Measurements from ENCODE around the gene RHPN2.

The RHPN2 gene

DNA sequence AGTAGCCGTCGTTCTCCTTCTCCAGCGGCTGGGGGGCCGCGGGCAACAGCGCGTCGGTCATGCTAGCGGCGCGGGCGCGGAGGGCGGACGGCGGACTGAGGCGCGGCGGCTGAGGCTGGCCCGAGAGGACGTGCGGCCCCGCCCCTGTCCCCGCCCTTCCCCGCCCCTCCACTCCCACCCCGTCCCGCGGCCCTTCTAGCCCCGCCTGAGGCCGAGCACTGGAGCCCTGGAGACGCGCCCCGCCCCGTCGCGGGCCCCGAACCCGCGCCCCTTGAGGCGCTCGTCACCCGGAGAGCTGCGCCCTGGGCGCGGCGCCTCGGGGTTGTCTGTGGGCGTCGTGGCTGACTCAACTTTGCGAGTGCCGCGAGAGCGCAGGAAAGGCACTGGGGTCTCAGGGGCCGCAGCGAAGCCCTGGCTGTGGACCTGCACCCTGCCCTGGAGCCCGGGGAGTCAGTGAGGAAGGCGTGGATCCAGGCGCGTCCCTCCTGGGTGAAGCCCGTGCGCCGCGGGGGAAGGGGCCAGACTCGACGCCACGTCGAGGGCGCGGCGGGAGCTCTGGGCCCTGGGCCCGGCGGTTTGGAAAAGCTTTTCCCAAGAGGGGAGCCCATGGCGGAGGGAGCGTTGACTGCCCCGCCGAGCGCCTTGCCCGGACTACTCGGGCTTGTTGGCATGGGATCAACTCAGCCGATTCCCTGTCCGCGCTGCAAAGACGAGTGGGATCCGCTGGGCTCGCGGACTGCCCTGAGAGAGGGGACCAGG is at the start of gene RHPN2:
Gene RHPN2, minus strand, starts transcription at position 97 of the 759 bp plus-strand sequence. Its CDS starts 36 bp downstream, at position 61.
- peak; percentile 59 for DNase-seq

- no peak for DNase-seq
Observed at GRCh38 chr19:33114312-33114711, 49.6 kb upstream of the RHPN2 start.

DNA sequence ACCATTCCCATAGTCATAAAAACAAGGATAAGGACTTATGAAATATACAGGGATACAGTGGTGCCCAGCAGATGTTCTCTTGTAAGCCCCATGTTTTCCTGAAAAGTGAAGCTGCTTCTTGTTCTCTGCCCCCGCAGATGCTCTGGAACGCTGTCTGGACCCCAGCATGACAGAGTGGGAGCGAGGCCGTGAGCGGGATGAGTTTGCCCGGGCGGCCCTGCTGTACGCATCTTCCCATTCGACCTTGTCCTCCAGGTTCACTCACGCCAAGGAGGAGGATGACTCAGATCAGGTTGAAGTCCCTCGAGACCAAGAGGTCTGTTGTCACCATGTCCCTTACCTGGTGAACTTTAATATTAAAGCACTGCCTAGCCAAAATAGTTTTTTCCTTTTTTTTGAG is 46.9 kb upstream of the RHPN2 start:
- no peak for DNase-seq

GRCh38 chr19:33110137-33110910 is 45.6 kb upstream of the RHPN2 start:
- DNase-seq: no peak

GRCh38 chr19:33108161-33108560 is 43.5 kb upstream of the RHPN2 start:
- no peak for DNase-seq

- DNase-seq: no peak
Observed at GRCh38 chr19:33102893-33103292, 38.2 kb upstream of the RHPN2 start.

DNA sequence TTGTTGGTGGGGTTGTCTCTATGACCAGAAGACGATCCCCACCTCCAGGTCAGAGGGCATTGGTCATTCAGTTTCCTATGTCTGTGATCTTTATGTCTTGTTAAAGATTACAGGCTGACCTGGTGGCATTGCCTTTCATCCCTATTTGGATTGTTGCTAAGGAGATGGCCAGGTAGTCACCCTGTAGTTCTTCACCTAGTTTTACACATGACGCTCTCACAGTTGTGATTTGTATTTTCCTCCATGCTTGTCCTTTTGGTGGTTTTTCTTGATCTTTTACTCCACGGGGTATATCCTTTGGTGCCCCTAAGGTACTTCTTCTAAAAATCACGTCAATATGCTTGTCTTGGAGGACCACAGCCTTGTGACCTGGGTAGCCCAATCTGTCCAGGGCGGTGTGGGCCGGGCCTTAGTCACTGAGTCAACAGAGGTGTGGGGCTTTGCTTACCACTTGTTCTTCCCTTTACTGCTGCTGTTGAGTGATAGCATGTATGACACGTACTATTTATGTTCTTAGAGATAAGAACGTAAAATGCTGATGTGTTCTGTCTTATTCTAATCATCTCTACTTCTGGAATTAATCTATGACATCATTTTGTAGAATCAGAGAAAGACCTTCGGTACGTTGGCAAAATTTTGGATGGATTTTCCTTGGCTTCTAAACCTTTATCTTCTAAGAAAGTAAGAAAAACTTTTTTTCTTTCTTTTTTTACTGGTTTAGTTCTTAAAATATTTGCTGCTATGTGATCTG is 36.4 kb upstream of the RHPN2 start:
- no peak for DNase-seq

DNA sequence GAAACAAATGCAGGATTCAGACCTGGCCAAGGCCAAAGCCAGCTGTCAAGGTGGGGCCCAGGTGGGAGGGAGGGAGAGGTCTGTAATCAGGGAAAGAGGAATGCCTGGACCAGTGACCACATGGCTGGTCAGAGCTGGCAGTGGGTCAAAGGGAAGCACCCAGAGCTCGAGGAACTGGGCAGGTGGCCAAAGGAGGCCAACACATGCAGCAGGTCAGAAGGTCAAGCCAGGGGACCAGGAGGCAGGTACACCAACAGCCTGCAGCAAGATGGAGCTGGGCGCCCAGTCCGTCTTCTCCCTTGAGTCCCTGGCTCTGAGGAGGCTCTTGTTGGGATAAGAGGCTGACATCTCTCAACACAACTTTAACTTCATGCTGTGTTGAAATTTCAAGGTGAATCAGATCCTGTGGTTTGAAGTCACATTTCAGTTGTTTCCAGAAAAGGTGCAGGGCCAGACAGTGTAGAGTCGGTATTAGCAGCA is 33.4 kb upstream of the RHPN2 start:
- DNase-seq: no peak

DNA sequence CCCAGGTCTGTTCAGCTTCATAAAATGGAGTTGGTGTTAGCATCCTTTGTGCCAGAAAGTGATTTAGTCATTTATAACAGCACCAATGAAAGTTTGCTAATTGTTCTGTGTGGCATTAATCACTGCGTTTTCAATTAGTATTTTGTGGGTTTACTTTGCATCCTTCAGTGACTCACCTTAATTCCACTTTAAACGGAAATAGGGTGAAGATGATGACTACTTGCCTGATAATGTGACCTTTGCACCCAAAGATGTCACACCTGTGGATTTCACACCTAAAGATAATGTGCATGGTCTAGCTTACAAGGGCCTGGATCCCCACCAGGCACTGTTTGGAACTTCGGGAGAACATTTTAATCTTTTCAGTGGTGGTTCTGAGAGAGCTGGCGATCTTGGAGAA is 31.3 kb upstream of the RHPN2 start:
- DNase-seq: no peak

DNA sequence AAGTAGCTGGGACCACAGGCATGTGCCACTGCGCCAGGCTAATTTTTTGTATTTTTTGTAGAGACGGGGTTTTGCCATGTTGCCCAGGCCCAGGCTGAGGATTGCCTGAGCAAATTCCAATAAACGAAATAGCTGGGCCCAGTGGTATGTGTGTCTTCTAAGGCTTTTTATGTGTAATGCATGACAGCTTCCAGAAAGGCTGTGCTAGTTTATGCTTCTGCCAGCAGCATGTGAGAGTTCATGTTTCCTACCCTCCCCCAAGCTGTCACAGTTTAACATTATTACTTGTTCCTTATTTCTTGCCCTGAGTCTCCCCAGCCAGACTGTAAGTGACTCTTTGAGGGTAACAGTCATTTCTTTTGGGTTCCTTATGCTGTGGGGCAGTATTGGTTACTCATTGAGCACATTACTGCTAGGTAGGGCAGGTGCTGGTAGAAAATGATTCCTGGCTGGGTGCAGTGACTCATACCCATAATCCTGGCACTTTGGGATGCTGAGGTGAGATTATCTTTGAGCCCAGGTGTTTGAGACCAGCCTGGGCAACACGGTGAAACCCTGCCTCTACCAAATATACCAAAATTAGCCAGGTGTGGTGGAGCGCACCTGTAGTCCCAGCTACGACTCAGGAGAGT is 29.9 kb upstream of the RHPN2 start:
- DNase-seq: no peak

GRCh38 chr19:33093420-33094210 is 28.9 kb upstream of the RHPN2 start:
- no peak for DNase-seq

DNA sequence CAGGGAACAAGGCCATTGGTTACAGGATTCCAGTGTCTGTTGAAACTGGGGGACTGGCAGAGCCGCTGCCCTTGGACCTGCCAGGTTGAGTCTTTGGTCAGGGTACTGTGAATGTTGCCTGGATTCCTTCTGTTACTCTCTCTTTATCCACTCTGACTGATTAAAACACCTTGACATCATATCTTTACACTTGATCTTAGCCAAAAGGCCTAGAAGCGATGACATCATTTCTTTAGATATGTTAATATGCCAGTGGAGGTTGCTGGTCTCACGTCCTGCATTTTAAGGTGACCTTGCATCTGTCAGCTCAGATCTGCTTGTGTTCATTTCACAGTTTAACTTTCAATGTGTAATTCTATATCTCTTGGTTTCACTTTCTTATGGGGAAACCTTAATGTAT is 25.5 kb upstream of the RHPN2 start:
- no peak for DNase-seq

DNA sequence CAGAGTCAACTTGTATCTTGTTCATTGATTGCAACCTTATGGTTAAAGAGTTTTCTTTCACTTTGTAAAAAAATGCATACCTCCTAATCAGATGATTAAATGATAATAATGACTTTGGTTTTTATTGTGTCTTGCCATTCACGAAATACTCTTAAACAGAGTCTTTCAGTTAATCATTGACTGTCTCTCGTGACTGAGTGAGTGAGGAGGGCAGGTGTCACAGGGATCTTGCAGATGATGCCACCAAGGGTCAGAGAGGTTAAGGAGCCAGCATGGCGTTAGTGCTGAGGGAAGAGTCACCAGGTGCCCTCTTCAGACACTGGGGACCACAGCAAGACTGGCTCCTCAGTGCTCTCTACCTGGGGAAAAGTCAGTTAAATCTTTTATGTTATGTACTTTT is 24.3 kb upstream of the RHPN2 start:
- no peak for DNase-seq

DNA sequence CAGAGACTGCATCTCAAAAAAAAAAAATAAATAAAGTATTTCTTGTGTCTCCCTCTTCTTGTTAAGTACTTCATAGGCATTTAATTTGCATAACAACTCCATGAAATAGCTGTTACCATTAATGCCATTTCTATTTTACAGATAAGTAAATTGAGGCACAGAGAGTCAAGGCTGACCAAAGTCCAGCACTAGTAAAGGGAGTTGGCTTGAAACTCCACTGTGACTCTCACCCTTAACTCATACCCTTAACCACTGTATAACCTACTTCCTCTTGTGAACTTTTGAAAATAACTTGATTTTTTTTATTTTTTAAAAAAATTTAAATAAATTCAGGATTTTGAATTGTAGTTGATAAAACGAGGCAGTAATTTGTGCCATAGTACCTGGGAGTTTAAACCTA is 22.3 kb upstream of the RHPN2 start:
- DNase-seq: no peak

DNA sequence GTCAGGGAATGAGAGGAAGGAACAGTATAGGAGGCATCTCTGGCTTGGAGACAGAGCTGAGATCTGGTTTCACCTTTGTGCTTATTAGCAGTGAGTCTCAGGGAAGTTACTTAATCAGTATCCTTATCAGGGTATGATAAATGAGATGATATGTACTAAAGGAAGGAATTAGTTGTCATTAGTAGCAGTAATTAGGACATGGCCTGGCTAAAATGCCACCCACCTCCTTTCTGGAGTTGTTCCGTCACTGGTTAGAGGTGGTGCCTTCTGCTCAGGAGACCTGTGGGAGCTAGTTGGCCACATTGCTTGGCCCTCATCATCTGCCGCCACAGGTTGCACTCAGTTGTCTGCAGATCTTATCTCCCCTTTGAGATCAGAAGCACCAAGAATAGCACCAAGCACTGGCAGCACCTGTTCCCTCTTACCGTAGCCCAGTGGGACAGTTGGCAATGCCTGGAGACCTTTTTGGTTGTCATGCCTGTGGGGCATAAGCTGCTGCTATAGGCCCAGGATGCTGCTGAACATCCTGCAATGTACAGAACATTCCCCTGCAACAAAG is 21.0 kb upstream of the RHPN2 start:
- DNase-seq: no peak

DNA sequence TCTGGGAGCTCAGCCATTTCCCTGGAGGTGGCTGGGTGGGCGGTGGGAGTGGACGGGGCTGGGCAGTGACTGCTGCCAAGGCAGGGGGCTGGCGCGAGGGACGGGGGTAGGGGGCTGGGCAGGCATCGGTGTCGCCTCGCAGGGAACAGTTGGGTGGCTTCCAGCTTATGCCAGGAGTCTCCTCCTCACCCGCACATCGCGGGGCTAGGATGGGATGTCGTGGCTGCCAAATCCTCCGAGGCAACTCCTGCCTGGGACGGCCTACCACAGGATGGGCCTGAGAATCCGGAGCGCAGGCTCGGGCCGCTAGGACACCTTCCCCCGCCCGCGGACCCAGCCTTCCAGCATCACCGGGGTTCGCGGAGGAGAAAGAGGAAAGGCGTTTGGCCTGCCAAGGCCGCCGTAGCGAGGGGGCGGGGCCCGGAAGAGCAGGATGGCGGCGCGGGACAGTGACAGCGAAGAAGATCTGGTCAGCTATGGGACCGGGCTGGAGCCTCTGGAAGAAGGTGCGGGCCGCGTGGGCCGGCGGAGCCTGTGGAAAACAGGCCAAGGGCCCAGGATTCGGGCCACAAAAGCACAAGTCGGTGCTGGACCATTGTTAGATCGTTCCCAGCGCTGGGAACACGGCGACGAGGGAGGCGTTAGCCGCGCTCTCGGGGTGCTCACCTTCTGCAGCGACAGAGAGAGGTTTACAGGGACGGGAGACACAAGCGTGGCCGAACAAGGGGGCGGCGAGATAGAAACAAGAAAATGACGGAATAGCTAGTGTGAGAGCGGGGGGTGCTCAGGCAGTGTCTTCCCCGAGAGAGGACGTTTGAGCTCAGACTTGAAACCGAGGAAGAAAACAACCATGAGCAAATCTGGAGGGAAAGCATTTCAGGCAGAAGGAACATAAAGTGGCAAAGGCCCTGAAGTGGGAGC is 16.3 kb upstream of the RHPN2 start, which contains the start of gene GPATCH1:
Gene GPATCH1, plus strand, starts transcription at position 421 of the 921 bp plus-strand sequence. Its CDS starts 13 bp downstream, at position 434.
- DNase-seq: peak; percentile 89

DNA sequence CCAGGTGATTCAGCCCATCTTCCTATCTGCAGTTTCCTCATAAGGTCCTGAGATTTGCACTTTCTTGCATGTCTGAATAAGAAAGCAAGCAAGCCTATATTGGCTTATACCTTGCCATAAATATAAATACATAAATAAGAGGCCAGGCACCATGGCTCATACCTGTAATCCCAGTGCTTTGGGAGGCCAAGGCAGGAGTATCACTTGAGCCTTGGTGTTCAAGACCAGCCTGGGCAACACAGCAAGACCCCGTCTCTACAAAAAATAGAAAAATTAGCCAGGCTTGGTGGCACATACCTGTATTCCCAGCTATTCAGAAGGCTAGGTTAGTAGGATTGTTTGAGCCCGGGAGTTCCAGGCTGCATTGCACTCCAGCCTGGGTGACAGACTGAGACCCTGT is 10.8 kb upstream of the RHPN2 start:
- no peak for DNase-seq

DNA sequence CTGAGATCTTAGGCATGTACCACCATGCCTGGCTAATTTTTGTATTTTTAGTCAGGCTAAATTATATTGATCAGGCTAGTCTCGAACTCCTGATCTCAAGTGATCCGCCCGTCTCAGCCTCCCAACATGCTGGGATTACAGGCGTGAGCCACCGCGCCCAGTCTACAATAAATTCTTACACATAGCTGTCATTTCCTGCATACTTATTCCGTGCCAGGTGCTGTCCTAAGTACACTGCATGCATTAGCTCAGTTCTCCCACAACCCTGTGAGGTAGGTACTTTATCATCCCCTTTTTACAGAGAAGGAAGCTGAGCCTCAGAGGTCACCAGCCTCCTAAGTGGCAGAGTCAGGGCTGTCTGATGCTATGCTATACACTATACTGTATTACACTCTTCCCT is 7.2 kb upstream of the RHPN2 start:
- no peak for DNase-seq

GRCh38 chr19:33067121-33067520 is 2.4 kb upstream of the RHPN2 start:
- no peak for DNase-seq

GRCh38 chr19:33066543-33066942 is 1.9 kb upstream of the RHPN2 start:
- DNase-seq: no peak

GRCh38 chr19:33064458-33064791 is 263 bp downstream of the RHPN2 start:
- DNase-seq: no peak

Data from activated CD4-positive, alpha-beta T cell treated with anti-CD3 and anti-CD28 coated beads, Interleukin-2, amount 50 U/mL, for 16 hours (primary cell).